C1 segment of cervical spinal cord (tissue), 14 donors: Measurements from ENCODE around the gene FOXP4.

Source experiments
- DNase-seq, 14 donors: peaks; one replicate each; lab custom pipeline; 2025; lab: John Stamatoyannopoulos, UW

Gene FOXP4

DNA sequence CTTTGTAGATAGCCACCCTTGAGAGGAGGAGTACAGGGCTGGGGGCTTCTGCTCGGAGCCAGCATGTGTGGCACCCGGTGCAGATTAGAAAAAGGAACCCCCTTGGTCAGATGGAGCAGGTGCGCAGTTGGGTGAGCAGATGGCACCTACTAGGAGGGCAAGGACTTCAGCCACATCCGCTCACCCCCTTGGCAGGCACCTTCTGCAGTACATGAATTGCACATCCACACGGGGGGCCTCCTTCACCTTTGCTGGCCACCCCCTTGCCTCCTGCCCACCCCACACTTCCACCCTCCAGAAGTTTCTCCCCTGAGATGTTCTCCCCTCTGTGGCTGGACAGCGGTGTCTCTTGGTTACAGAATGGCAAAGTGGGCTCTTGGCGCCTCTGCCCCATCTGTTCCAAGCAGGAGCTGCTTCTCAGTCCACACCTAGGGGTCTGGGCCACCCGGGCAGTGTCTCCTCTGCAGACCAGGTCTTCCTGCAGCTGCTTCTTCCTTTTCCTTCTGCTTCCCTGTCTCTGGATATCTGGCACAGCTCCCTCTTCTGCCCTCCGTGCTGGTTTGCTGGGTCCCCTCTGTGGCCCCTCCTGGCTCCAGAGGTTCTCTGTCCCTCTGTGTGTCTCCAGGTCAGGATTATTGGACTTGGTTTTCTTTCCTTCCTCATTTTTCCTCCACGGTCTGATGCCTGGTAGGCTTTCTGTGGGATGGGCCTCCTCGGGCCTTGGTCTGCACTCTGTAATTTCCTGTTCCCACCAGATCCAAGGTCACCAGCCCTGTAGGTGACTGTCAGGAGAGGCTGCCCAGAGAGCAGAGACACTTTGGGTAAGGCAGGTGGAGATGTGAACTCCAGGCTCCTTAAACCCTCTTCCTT lies 96.1 kb downstream of the FOXP4 start:
- DNase-seq = no peak

DNA sequence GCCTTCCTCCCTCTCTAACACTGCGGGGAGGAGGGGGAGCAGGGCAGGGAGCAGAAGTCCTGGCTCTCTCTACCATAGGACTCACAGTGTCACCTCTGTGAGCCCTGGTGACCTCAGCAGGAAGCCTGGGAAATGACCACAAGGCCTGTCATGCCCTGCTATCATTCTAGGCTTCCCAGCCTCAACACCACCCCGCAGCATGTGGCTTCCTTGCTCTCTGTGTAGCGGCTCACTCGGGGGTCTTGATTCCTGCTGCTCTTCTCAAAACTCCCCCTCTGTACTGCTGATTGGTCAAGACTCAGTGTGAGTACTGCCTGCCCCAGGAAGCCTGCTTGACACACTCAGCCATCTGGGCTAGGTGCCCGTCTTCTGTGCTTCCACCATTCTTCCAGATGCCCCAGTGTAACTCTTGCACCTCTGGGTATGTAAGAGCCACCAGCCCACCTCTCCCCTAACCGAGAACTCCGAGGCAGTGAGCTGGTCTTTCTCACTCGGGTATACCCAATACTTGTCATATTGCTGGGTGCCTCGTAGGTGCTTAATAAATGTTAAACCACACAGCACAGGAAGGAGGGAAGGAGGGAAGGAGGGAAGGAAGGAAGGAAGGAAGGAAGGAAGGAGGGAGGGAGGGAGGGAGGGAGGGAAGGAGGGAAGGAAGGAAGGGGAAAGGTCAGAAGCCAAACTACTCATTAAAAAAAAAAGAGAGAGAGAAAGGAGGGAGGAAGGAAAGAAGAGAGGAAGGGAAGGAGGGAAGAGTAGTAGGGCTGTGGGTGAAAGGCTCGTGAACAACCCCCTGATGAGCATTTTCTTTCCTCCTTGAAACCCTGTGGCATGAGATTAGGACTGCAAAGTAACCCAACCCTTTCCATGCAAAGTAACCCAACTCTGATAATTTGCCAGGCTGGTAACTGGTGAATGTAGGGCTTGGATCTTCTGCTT lies 97.0 kb downstream of the FOXP4 start:
- no peak for DNase-seq

DNA sequence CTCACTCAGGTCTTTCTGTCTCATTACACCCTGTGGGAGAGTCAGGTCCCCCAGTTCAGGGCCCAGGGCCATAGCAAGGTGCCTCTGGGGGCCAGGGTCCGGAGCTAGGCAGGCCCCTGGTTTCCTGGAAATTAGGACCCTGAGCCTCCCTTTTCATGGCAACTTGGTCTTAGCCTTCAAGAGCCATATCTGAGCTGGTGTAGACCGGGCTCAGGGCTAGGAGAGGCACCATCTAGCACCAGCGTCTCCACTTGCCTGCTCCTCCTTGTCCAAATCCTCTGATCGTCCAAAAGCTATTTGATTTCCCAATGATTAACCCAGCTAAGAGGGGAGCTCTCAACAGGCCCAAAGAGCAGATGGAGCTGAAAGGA lies 97.7 kb downstream of the FOXP4 start:
- DNase-seq = no peak

DNA sequence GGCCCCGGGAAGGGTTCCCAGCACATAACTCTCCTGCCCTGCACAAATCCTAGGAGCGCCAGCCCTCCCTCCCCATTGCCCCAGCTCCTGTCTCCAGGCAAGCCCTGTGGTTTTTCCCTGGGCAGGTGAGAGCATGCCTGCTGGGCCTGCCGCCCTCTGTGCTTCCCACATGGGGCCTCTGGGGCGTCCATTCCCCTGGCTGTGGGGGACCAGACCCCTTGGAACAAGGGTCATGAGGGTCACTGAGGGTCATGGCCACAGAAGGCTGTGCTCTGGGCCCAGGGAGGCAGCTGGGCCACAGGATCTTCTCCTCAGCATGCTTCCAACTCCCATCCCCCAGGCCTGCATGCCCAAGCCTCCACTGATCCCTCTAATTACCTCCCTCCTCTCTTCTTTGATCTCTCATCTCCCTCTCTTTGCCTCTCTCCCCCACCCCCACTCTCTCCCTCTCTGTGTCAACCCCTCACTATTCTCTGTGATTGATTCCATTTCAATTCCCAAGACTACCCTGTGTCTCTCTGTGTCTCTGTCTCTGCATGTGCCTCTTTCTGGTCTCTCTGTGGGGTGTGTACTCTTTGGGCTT lies 98.2 kb downstream of the FOXP4 start:
- no peak for DNase-seq

DNA sequence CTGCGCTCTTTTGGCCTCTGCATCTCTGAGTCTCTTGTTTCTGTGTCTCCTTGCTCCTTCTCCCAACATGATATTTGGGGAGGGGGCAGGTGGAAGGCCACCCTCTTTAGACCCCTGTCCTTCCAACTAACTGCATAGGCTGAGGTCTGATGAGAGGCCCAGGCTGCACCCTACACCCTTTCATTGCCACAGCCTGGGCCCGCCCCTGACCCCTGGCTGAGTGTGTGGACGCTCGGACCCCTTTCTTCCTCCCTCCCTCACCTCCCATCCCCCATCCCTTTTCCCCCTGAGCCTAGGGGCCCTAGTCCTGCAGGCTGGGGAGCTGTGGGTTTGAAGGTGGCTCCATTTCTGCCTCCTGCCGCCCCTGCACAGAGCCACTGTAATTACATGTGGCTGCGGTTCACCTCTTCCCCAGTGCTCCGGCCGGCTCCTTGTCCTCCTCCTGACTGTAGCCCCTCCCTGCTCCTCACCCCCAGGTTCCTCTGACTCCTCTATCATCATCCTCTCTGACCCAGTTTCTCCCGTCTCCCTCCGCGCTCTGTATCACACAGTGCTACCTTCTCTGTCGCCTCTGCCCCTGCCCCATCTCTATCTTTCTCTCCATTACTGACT lies 98.9 kb downstream of the FOXP4 start:
- DNase-seq = no peak

DNA sequence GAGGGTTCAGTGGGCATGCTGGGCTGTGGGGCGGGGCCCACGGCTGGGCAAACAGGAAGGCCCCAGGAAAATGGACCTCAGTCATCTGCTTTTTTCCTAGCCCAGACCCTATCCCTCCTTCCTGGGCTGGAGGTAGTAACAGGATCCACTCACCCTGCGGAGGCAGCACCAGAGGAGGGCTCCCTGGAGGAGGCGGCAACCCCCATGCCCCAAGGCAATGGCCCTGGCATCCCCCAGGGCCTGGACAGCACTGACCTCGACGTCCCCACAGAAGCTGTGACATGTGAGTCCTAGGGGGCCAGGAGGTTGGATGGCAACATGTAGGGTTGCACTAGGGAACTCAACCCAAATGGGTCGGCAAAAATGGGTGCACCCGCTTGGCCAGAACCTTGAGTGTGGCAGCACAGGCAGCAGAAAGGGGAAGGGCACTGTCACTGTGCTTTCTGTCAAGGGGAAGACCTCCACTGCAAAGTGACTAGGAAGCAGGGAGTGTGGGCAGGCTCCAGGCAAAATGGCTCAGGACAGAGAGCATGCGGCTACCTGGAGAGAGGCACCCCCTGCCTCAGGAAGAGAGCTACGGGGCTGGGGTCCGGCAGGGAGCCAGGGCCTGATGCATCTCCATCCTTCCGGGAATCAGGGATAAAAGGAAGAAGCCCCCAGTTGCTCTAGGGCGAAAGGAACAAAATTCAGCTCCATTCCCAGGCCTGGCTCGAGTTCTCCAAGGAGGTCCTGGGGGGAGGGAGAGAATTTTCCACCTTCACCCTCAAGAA lies 100.0 kb downstream of the FOXP4 start:
- DNase-seq = no peak

DNA sequence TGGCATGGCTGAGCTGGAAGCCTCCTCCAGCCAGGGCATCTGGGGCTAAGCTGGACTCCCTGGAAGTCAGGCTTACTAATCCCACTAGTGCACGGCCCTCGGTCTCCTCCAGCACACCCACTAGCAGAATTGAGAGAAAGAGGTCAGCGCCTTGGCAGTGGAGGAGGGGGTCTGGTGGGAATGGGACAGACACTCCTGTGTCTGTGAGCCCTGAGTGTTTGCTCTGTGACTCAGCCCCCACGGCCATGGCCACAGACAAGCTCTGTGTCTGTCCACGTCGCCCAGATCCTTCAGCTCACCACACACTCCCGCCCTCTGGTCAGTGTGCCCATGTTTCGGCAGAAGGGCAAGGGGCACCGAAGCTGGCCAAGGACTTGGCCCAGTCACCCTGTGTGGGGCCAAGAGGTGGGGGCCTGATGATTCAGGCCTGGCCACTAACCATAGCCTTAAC lies 100.9 kb downstream of the FOXP4 start:
- DNase-seq = peak in 2 of 14 donors; percentile 4 to 50

DNA sequence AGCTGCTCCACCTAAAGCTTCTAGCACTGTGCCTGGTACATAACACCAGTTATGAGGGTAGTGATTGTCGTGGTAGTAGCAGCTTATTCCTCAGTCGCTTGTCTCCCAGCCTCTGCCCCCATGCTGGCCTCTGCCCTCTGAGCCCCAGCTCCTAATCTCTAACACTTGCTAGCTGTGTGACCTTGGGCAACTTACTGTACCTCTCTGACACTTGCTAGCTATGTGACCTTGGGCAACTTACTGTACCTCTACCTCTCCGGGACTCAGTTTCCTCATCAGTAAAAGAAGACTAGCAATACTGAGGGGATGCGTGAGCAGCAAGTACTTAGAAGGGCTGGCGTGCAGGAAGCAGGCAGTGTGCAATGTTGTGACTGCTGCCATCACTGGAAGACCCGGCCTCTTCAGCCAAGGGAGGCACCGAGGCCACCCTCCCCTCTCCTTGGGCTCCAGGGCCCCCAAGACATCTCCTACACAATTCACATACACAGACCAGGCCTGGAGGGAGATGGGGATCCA lies 101.9 kb downstream of the FOXP4 start:
- DNase-seq = no peak

DNA sequence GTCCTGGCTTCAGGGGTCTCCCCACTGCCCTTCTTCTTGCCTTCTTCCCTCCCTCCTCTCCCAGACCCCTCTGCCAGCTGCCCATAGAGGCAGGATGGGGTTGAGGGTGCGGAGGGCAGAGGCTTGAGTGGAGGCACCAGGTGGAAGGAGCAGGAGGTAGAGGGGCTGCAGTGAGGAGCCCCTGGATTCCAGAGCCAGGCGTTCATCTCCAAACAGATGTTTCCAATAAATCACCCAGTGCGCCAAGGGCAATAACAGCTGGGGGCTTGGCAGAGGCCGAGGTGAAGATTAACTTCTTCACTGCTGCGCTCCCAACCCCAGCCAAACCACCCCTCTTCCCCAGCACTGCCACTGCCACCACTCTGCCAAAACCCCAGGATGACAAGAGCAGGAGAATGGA lies 102.7 kb downstream of the FOXP4 start:
- DNase-seq = no peak

DNA sequence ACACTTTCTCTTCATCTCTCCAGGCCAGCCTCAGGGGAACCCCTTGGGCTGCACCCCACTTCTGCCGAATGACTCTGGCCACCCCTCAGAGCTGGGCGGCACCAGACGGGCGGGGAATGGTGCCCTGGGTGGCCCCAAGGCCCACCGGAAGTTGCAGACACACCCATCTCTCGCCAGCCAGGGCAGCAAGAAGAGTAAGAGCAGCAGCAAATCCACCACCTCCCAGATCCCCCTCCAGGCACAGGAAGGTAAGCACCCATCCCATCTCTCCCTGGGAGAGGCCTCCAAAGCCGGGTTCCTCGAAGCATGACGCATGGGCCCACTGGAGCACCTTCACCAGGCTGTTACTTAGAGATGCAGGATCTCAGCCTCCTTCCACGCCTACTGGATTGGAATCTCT lies 103.4 kb downstream of the FOXP4 start:
- no peak for DNase-seq

DNA sequence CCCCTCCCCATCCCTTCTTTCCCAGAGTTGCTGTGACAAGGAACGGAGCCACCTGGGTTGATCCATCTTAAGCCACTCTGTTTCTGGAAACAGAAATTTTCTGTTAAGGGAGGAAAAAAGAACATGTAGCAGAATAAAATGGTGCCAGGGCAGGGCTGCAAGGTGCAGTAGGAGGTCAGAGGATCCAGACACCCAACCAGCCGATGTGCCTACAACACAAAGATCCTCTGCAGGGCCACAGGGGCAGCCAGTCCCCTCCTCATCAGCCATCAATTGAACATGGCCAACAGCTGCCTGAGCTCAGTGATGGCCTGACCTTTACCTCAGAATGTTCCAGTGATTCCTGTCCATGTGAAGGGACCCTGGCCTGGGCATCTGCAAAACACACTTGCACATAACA lies 103.9 kb downstream of the FOXP4 start:
- no peak for DNase-seq

DNA sequence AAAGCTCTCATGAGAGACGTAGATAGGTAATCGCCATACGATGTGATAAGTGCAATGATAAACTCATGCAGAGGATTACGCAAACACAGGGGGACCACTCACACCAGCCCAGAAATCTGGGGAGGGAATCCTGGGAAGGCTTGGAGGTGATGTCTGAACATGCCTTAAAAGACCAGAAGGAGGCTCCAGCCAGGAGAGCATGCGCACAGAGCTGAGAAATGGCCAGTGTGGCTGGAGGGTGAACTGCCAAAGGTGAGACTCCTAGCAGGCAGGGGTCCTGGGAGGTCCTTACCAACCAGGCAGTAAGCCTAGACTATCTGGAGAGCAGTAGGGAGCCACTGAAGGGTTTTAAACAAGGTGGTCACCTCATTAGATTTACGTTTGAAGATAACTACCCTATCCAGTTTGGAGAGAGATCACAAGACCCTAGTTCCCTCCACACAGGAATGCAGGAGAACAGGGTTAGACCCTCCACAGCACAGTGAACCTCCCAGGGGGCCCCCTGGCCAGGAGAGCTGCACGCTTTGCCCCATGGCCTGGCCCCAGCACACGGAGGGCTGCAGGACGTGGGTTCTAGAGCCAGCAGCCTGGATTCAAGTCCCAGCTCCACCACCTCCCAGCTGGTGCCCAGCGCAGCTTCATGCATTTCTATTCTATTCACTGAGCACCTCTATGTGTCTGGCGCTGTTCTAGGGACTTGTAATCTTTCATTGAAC lies 105.2 kb downstream of the FOXP4 start:
- DNase-seq = no peak
